ENCODE data around the gene SYT9. TPM values are rescaled to one million over a fixed set of nuclear protein-coding genes. Genes with fewer than 3 reads are reported as not detected.

The SYT9 gene
- total and polyA plus RNA-seq, 10 of the 15 experiments (the other 5 are each of a cell fraction or from before 2014, with no cell fraction given) = 0.03 TPM; not detected in 9

DNA sequence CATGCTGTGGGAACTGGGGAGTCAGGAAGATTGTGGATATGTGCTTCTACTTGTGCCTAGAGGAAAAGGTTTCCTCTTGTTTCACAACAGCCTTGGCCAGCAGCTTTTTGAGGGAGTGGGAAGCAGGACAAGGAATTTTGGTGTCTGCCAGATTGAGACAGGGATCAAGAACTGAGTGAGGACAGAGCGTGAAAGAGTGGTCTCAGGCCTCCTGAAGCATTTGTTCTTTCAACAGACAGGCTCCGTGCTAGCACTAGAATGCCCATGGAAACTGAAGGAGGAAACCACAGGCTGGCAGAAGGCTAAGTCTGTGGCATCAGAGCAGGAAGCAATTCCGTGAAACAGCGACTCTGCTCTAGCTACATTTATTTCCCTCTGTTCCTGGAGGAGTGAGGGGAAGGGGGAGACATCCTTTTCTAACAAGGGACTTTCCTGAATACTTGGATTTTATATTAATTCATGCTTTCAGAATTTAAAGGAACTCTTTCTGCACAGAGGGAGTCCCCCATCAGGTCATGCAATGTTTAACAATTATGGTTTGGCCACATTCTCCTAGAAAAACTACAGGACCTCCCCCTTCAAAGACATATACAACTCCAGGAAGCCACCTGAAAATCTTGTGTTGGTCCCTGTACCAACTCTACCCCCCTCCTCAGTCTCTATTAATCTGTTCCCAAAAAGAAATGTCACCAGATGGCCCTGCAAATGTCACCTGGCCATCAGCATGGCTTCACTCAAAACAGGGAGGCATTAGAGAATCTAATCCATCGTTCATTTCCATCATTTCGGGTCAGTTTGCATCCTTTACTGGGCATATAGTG is 96.1 kb downstream of the SYT9 start:
- no peak overlapping the region for H3K9ac ChIP-seq (ENCODE audit: control insufficient read depth, insufficient read depth, low read length)
- 9% methylated on average over 6 of the region's 6 CpGs for WGBS (ENCODE audit: insufficient coverage, insufficient replicate concordance, low lambda C conversion rate, missing lambda C conversion rate)
- peaks cover 1 to 3% of the 10 kb centered on the region in 2 experiments; a peak in 1 of 4 replicates for H3K27me3 ChIP-seq (replicated peaks in 1 of 2; ENCODE audit: control insufficient read depth in 2 of 2, insufficient read depth in 2 of 2, low read length in 1 of 2)
- ChIA-PET SMC1A (ENCODE audit: uncharacterized antibody, unreplicated experiment) (no interaction called here), CTCF (interaction anchor here (0.6 kb wide), 1 partner anchor 30 kb away, joined by 3 read pairs; no protein-coding TSS in a partner anchor), POLR2A (no interaction called here), RAD21 (ENCODE audit: unreplicated experiment) (no interaction called here)
- FAIRE-seq (no peak), DNase-seq (ENCODE audit: low read depth, low spot score) (no peak), ATAC-seq (no peak)
- H3K4me3 ChIP-seq = no peak overlapping the region
- no peak overlapping the region for H3K27ac ChIP-seq (ENCODE audit: control insufficient read depth, insufficient read depth)
- no peaks in the 10 kb centered on the region for H3K79me2 ChIP-seq (ENCODE audit: control insufficient read depth, insufficient read depth, low read length)
- H4K20me1 ChIP-seq (ENCODE audit: control insufficient read depth, insufficient read depth) = no peaks in the 10 kb centered on the region
- no peak overlapping the region for H2AFZ ChIP-seq (ENCODE audit: control insufficient read depth, low read depth, low read length)
- H3K4me1 ChIP-seq (ENCODE audit: control insufficient read depth, insufficient read depth, low read length) = no peaks in the 10 kb centered on the region
- H3K4me2 ChIP-seq (ENCODE audit: control insufficient read depth, insufficient read depth) = no peak overlapping the region
- TF ChIP-seq SPI1 (IDR thresholded peaks at IDR 0.05; ENCODE audit: borderline replicate concordance, insufficient read depth, low read depth, low read length) = no peak
- TF ChIP-seq MTA3 (IDR thresholded peaks at IDR 0.05; ENCODE audit: borderline replicate concordance, low read length) = no peak
- TF ChIP-seq EED (IDR thresholded peaks at IDR 0.05; ENCODE audit: low read depth) = no peak
- TF ChIP-seq, protein P1, sequence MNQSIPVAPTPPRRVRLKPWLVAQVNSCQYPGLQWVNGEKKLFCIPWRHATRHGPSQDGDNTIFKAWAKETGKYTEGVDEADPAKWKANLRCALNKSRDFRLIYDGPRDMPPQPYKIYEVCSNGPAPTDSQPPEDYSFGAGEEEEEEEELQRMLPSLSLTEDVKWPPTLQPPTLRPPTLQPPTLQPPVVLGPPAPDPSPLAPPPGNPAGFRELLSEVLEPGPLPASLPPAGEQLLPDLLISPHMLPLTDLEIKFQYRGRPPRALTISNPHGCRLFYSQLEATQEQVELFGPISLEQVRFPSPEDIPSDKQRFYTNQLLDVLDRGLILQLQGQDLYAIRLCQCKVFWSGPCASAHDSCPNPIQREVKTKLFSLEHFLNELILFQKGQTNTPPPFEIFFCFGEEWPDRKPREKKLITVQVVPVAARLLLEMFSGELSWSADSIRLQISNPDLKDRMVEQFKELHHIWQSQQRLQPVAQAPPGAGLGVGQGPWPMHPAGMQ (IDR thresholded peaks at IDR 0.05; ENCODE audit: borderline replicate concordance) = no peak
- TF ChIP-seq, protein P2, sequence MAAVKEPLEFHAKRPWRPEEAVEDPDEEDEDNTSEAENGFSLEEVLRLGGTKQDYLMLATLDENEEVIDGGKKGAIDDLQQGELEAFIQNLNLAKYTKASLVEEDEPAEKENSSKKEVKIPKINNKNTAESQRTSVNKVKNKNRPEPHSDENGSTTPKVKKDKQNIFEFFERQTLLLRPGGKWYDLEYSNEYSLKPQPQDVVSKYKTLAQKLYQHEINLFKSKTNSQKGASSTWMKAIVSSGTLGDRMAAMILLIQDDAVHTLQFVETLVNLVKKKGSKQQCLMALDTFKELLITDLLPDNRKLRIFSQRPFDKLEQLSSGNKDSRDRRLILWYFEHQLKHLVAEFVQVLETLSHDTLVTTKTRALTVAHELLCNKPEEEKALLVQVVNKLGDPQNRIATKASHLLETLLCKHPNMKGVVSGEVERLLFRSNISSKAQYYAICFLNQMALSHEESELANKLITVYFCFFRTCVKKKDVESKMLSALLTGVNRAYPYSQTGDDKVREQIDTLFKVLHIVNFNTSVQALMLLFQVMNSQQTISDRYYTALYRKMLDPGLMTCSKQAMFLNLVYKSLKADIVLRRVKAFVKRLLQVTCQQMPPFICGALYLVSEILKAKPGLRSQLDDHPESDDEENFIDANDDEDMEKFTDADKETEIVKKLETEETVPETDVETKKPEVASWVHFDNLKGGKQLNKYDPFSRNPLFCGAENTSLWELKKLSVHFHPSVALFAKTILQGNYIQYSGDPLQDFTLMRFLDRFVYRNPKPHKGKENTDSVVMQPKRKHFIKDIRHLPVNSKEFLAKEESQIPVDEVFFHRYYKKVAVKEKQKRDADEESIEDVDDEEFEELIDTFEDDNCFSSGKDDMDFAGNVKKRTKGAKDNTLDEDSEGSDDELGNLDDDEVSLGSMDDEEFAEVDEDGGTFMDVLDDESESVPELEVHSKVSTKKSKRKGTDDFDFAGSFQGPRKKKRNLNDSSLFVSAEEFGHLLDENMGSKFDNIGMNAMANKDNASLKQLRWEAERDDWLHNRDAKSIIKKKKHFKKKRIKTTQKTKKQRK (IDR thresholded peaks at IDR 0.05; ENCODE audit: low read depth, low read length) = no peak
- TF ChIP-seq STAT3 (IDR thresholded peaks at IDR 0.05; ENCODE audit: low read depth, low read length) = no peak
- no peak for TF ChIP-seq SMAD1 (IDR thresholded peaks at IDR 0.05; ENCODE audit: low read depth, partially characterized antibody)
- TF ChIP-seq RAD21 (IDR thresholded peaks at IDR 0.05; ENCODE audit: insufficient read depth, low read depth, low read length) = no peak
- no peak for TF ChIP-seq EP300 (IDR thresholded peaks at IDR 0.05; ENCODE audit: borderline replicate concordance in 1 of 2, control insufficient read depth in 1 of 2, low read depth in 2 of 2, low read length in 2 of 2)
- TF ChIP-seq HDAC2 (IDR thresholded peaks at IDR 0.05) = no peak
- no peaks in the 10 kb centered on the region for H3K9me3 ChIP-seq (replicated peaks; ENCODE audit: control insufficient read depth, insufficient read depth, low read length)
- BruUV-seq (replicated peaks) = no TSS peak
- intact Hi-C loops (cut with micrococcal nuclease; ENCODE audit: unreplicated experiment) = no loop called here
- no peaks in the 10 kb centered on the region for H3K36me3 ChIP-seq (ENCODE audit: control insufficient read depth in 2 of 2, insufficient read depth in 2 of 2, low read length in 1 of 2)
- in situ Hi-C loops (cut with MboI) = no loop called here

All from GM12878 (cell line).